Mesenteric fat pad (tissue), 1 donor: ENCODE measurements around the gene IL1RAPL2. TPM values are rescaled to one million over a fixed set of nuclear protein-coding genes. Genes with fewer than 3 reads are reported as not detected.
"Not testable (repeated sequence)": the region's sequence is repeated elsewhere in the genome, so short reads cannot be mapped to it uniquely, and the experiment has no call there.

ENCODE experiments used
- DNase-seq: peaks from one replicate; pipeline ENCODE4 v3.0.0-alpha.2; 2020; ENCODE audit warnings: low spot score
- total RNA-seq: library from RNA; stranded (reverse); fragmentation: NEBNext Ultra II Directional; extraction: Animal tissue kit (Norgen Biotek cat#: 25700); gene quantifications from one replicate; pipeline ENCODE4 v1.2.1, GENCODE V29; 2021
- donor health status: DM: yes; HTN: yes; CAD: no.

IL1RAPL2 gene
- total RNA-seq, 1 donor from 2014 or later: not detected

GRCh38 chrX:105553118-105553517 lies 987.1 kb downstream of the IL1RAPL2 start:
- no peak for DNase-seq

- DNase-seq: no peak
These were observed 998.5 kb downstream of the IL1RAPL2 start for GRCh38 chrX:105564501-105564900.

GRCh38 chrX:105565856-105566255 lies 999.9 kb downstream of the IL1RAPL2 start:
- DNase-seq: no peak

- no peak for DNase-seq
These were observed 1001.1 kb downstream of the IL1RAPL2 start for GRCh38 chrX:105567082-105567481.

GRCh38 chrX:105608745-105609144 lies 1042.7 kb downstream of the IL1RAPL2 start:
- no peak for DNase-seq

- DNase-seq: no peak
These were observed 1043.5 kb downstream of the IL1RAPL2 start for GRCh38 chrX:105609530-105609929.

- no peak for DNase-seq
These were observed 1044.4 kb downstream of the IL1RAPL2 start for GRCh38 chrX:105610411-105610810.

- no peak for DNase-seq
These were observed 1052.5 kb downstream of the IL1RAPL2 start for GRCh38 chrX:105618393-105619101.

GRCh38 chrX:105634180-105634579 lies 1068.2 kb downstream of the IL1RAPL2 start:
- DNase-seq: no peak

- DNase-seq: no peak
These were observed 1069.8 kb downstream of the IL1RAPL2 start for GRCh38 chrX:105635794-105636193.

- no peak for DNase-seq
These were observed 1070.7 kb downstream of the IL1RAPL2 start for GRCh38 chrX:105636667-105637066.

- DNase-seq: no peak
These were observed 1079.8 kb downstream of the IL1RAPL2 start for GRCh38 chrX:105645667-105646357.

- DNase-seq: no peak
These were observed 1080.8 kb downstream of the IL1RAPL2 start for GRCh38 chrX:105646592-105647372.

GRCh38 chrX:105647749-105648148 lies 1081.8 kb downstream of the IL1RAPL2 start:
- no peak for DNase-seq

GRCh38 chrX:105648732-105649131 lies 1082.7 kb downstream of the IL1RAPL2 start:
- no peak for DNase-seq

GRCh38 chrX:105650577-105650976 lies 1084.6 kb downstream of the IL1RAPL2 start:
- DNase-seq: no peak

GRCh38 chrX:105650986-105651385 lies 1085.0 kb downstream of the IL1RAPL2 start:
- no peak for DNase-seq

GRCh38 chrX:105653891-105654290 lies 1087.9 kb downstream of the IL1RAPL2 start:
- no peak for DNase-seq

- no peak for DNase-seq
These were observed 1092.1 kb downstream of the IL1RAPL2 start for GRCh38 chrX:105658136-105658535.

- no peak for DNase-seq
These were observed 1096.2 kb downstream of the IL1RAPL2 start for GRCh38 chrX:105662248-105662647.

GRCh38 chrX:105664243-105664642 lies 1098.2 kb downstream of the IL1RAPL2 start:
- no peak for DNase-seq

- not testable (repeated sequence) for DNase-seq
These were observed 1118.3 kb downstream of the IL1RAPL2 start for GRCh38 chrX:105684288-105684687.
